ENCODE data around the gene SLC17A8.

SLC17A8 gene

DNA sequence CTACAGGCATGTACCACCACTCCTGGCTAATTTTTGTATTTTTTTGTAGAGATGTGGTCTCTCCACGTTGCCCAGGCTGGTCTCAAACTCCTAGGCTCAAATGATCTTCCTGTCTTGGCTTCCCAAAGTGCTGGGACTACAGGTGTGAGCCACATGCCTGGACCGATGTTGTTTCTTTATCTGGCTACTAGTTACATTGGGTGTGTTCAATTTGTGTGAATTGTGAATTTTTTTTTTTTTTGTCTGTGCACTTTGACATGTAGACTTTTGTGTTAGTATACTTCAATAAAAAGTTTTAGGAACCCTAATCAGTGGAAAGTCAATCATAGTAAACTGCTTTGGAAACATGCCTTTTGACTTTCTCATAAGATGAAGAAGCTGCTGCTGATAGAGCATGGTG lies 24.0 kb upstream of the SLC17A8 start:
- WGBS, 2 donors (ENCODE audit: extremely low coverage in 2 of 2, insufficient read length in 2 of 2, insufficient replicate concordance in 1 of 2), result no CpG with 5 or more reads among the region's 2 CpGs
- H3K36me3 ChIP-seq (replicated peaks in 1 of 2; ENCODE audit: control insufficient read depth in 2 of 2, insufficient read depth in 2 of 2, low read length in 2 of 2), result peaks cover 10 to 95% of the 10 kb centered on the region in 2 donors
- H3K27ac ChIP-seq (replicated peaks; ENCODE audit: low read length), result no peak overlapping the region

DNA sequence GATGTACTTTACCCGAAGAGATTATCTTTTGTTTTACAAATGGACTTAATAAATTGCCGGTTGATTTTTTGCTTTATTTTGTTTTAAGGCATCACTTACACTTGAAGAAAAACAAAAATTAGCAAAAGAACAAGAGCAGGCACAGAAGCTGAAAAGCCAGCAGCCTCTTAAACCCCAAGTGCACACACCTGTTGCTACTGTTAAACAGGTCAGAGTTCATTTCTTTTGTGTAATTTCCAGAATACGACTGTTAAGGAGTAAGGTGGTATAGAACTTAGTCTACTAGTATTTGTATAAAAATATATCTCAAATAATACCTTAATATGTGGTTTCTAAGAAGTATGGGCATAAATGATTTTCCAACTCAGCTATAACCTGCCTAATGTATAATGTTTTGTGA lies 19.6 kb upstream of the SLC17A8 start:
- Histone ChIP-seq H2BK120ac (ENCODE audit: low read depth, low read length) (no peak overlapping the region), H4K8ac (ENCODE audit: low read depth, low read length) (no peak overlapping the region), H2AK5ac (ENCODE audit: low read depth, low read length) (no peak overlapping the region), H3K36me3 (replicated peaks in 1 of 2; ENCODE audit: control insufficient read depth in 2 of 2, insufficient read depth in 2 of 2, low read length in 2 of 2) (peaks cover 8 to 88% of the 10 kb centered on the region in 2 donors), H3K18ac (ENCODE audit: low read length) (no peak overlapping the region), H3K4me1 (ENCODE audit: control insufficient read depth in 2 of 2, insufficient read depth in 1 of 2, low read depth in 1 of 2, low read length in 2 of 2) (no peaks in the 10 kb centered on the region), H3K23ac (ENCODE audit: low read depth, low read length, poor library complexity) (no peak overlapping the region), H3K79me1 (ENCODE audit: low read depth, low read length) (no peaks in the 10 kb centered on the region), H3K27ac (replicated peaks; ENCODE audit: low read length) (no peak overlapping the region), H3K4me2 (ENCODE audit: insufficient read depth, low read length, poor library complexity, severe bottlenecking) (no peak overlapping the region), H3K9ac (ENCODE audit: low read depth, low read length, poor library complexity) (no peak overlapping the region), H4K91ac (ENCODE audit: low read depth, low read length, poor library complexity) (no peak overlapping the region), H3K9me3 (replicated peaks in 1 of 2; ENCODE audit: control insufficient read depth in 2 of 2, insufficient read depth in 1 of 2, low read depth in 1 of 2, low read length in 2 of 2) (no peaks in the 10 kb centered on the region), H2BK15ac (ENCODE audit: low read length) (no peak overlapping the region), H2BK5ac (ENCODE audit: low read length) (no peak overlapping the region), H3K4me3 (ENCODE audit: low read length in 2 of 2) (no peak overlapping the region), H2BK12ac (ENCODE audit: low read length) (no peak overlapping the region), H3K14ac (ENCODE audit: low read length) (no peak overlapping the region), H3K4ac (ENCODE audit: low read length) (no peak overlapping the region), H3K27me3 (ENCODE audit: control insufficient read depth in 3 of 3, insufficient read depth in 3 of 3, low read depth in 1 of 3, low read length in 3 of 3) (no peaks in the 10 kb centered on the region), H2AFZ (ENCODE audit: low read length) (no peak overlapping the region)
- WGBS, 2 donors (ENCODE audit: extremely low coverage in 2 of 2, insufficient read length in 2 of 2, insufficient replicate concordance in 1 of 2), result no CpG with 5 or more reads among the region's 3 CpGs
- no peak for DNase-seq (ENCODE audit: low spot score)

More for the DNA sequence above, 24.0 kb upstream of the SLC17A8 start:
- Histone ChIP-seq H2BK120ac (ENCODE audit: low read depth, low read length) (no peak overlapping the region), H3K27me3 (ENCODE audit: control insufficient read depth in 3 of 3, insufficient read depth in 3 of 3, low read depth in 1 of 3, low read length in 3 of 3) (no peaks in the 10 kb centered on the region), H3K79me1 (ENCODE audit: low read depth, low read length) (no peaks in the 10 kb centered on the region), H3K4ac (ENCODE audit: low read length) (no peak overlapping the region), H2AFZ (ENCODE audit: low read length) (no peak overlapping the region), H4K8ac (ENCODE audit: low read depth, low read length) (no peak overlapping the region), H2BK5ac (ENCODE audit: low read length) (no peak overlapping the region), H3K9me3 (replicated peaks in 1 of 2; ENCODE audit: control insufficient read depth in 2 of 2, insufficient read depth in 1 of 2, low read depth in 1 of 2, low read length in 2 of 2) (no peaks in the 10 kb centered on the region), H2BK15ac (ENCODE audit: low read length) (no peak overlapping the region), H3K18ac (ENCODE audit: low read length) (no peak overlapping the region), H3K4me1 (ENCODE audit: control insufficient read depth in 2 of 2, insufficient read depth in 1 of 2, low read depth in 1 of 2, low read length in 2 of 2) (no peaks in the 10 kb centered on the region), H3K23ac (ENCODE audit: low read depth, low read length, poor library complexity) (no peak overlapping the region), H3K4me3 (ENCODE audit: low read length in 2 of 2) (no peak overlapping the region), H2BK12ac (ENCODE audit: low read length) (no peak overlapping the region), H3K14ac (ENCODE audit: low read length) (no peak overlapping the region), H2AK5ac (ENCODE audit: low read depth, low read length) (no peak overlapping the region), H3K4me2 (ENCODE audit: insufficient read depth, low read length, poor library complexity, severe bottlenecking) (no peak overlapping the region), H4K91ac (ENCODE audit: low read depth, low read length, poor library complexity) (no peak overlapping the region), H3K9ac (ENCODE audit: low read depth, low read length, poor library complexity) (no peak overlapping the region)
- DNase-seq (ENCODE audit: low spot score), result no peak

DNA sequence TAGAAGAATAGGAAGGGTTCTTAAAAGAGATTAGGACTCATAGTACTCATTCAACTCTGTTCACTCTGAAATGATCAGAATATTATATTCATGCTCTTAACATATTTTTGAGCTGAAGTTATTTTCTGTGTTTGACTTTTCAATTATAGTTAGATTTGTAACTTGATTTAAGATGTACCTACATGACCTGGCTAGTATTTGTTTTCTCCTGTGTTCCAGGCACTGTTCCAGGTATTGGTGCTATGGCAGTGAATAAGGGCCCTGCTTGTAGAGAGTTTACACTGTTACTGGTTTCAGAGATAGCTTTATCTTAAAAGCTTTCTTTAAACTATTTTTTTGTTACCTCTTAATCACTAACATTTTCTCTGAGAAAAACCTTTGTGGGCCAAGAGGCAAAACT lies 19.1 kb upstream of the SLC17A8 start:
- no peak overlapping the region for H3K23ac ChIP-seq (ENCODE audit: low read depth, low read length, poor library complexity)
- no peaks in the 10 kb centered on the region for H3K79me1 ChIP-seq (ENCODE audit: low read depth, low read length)
- H2BK12ac ChIP-seq (ENCODE audit: low read length), result no peak overlapping the region
- H3K36me3 ChIP-seq (replicated peaks in 1 of 2; ENCODE audit: control insufficient read depth in 2 of 2, insufficient read depth in 2 of 2, low read length in 2 of 2), result peaks cover 8 to 89% of the 10 kb centered on the region in 2 donors
- H3K9me3 ChIP-seq (replicated peaks in 1 of 2; ENCODE audit: control insufficient read depth in 2 of 2, insufficient read depth in 1 of 2, low read depth in 1 of 2, low read length in 2 of 2), result no peaks in the 10 kb centered on the region
- no peak overlapping the region for H4K8ac ChIP-seq (ENCODE audit: low read depth, low read length)
- H2BK15ac ChIP-seq (ENCODE audit: low read length), result no peak overlapping the region
- no peak overlapping the region for H2BK120ac ChIP-seq (ENCODE audit: low read depth, low read length)
- no peak for DNase-seq (ENCODE audit: low spot score)
- no peak overlapping the region for H4K91ac ChIP-seq (ENCODE audit: low read depth, low read length, poor library complexity)
- no peak overlapping the region for H3K18ac ChIP-seq (ENCODE audit: low read length)
- no peak overlapping the region for H3K4me3 ChIP-seq (ENCODE audit: low read length in 2 of 2)
- H2AK5ac ChIP-seq (ENCODE audit: low read depth, low read length), result no peak overlapping the region
- H2AFZ ChIP-seq (ENCODE audit: low read length), result no peak overlapping the region
- H3K4me1 ChIP-seq (ENCODE audit: control insufficient read depth in 2 of 2, insufficient read depth in 1 of 2, low read depth in 1 of 2, low read length in 2 of 2), result no peaks in the 10 kb centered on the region
- no peak overlapping the region for H3K27ac ChIP-seq (replicated peaks; ENCODE audit: low read length)
- no peaks in the 10 kb centered on the region for H3K27me3 ChIP-seq (ENCODE audit: control insufficient read depth in 3 of 3, insufficient read depth in 3 of 3, low read depth in 1 of 3, low read length in 3 of 3)
- H2BK5ac ChIP-seq (ENCODE audit: low read length), result no peak overlapping the region
- H3K4ac ChIP-seq (ENCODE audit: low read length), result no peak overlapping the region
- no peak overlapping the region for H3K4me2 ChIP-seq (ENCODE audit: insufficient read depth, low read length, poor library complexity, severe bottlenecking)
- no peak overlapping the region for H3K9ac ChIP-seq (ENCODE audit: low read depth, low read length, poor library complexity)
- H3K14ac ChIP-seq (ENCODE audit: low read length), result no peak overlapping the region

- Histone ChIP-seq H3K14ac (ENCODE audit: low read length) (no peak overlapping the region), H3K9ac (ENCODE audit: low read depth, low read length, poor library complexity) (no peak overlapping the region), H3K4me2 (ENCODE audit: insufficient read depth, low read length, poor library complexity, severe bottlenecking) (no peak overlapping the region), H2BK5ac (ENCODE audit: low read length) (no peak overlapping the region), H3K23ac (ENCODE audit: low read depth, low read length, poor library complexity) (no peak overlapping the region), H3K4me1 (ENCODE audit: control insufficient read depth in 2 of 2, insufficient read depth in 1 of 2, low read depth in 1 of 2, low read length in 2 of 2) (no peaks in the 10 kb centered on the region), H2BK12ac (ENCODE audit: low read length) (no peak overlapping the region), H3K4ac (ENCODE audit: low read length) (no peak overlapping the region), H3K27ac (replicated peaks; ENCODE audit: low read length) (no peak overlapping the region), H3K18ac (ENCODE audit: low read length) (no peak overlapping the region), H2BK120ac (ENCODE audit: low read depth, low read length) (no peak overlapping the region), H4K8ac (ENCODE audit: low read depth, low read length) (no peak overlapping the region), H3K9me3 (replicated peaks in 1 of 2; ENCODE audit: control insufficient read depth in 2 of 2, insufficient read depth in 1 of 2, low read depth in 1 of 2, low read length in 2 of 2) (no peaks in the 10 kb centered on the region), H3K79me1 (ENCODE audit: low read depth, low read length) (no peaks in the 10 kb centered on the region), H3K4me3 (ENCODE audit: low read length in 2 of 2) (no peak overlapping the region), H3K36me3 (replicated peaks in 1 of 2; ENCODE audit: control insufficient read depth in 2 of 2, insufficient read depth in 2 of 2, low read length in 2 of 2) (peaks cover 8 to 78% of the 10 kb centered on the region in 2 donors), H3K27me3 (ENCODE audit: control insufficient read depth in 3 of 3, insufficient read depth in 3 of 3, low read depth in 1 of 3, low read length in 3 of 3) (no peaks in the 10 kb centered on the region), H2AK5ac (ENCODE audit: low read depth, low read length) (no peak overlapping the region), H2AFZ (ENCODE audit: low read length) (no peak overlapping the region), H2BK15ac (ENCODE audit: low read length) (no peak overlapping the region), H4K91ac (ENCODE audit: low read depth, low read length, poor library complexity) (no peak overlapping the region)
- no peak for DNase-seq (ENCODE audit: low spot score)
These were observed 17.8 kb upstream of the SLC17A8 start for GRCh38 chr12:100339071-100339470.

Data from neuronal stem cell (in vitro differentiated cells).